Activated CD4-positive, alpha-beta T cell treated with anti-CD3 and anti-CD28 coated beads, Interleukin-2, amount 50 U/mL, for 24 hours (primary cell): Measurements from ENCODE around the gene AGAP1.

Source experiments
- DNase-seq, 2 donors: peaks; one replicate each; pipeline ENCODE4 v3.0.0-alpha.2; 2020; ENCODE audit warnings: low read depth in 1 of 2, low spot score in 1 of 2

The AGAP1 gene

DNA sequence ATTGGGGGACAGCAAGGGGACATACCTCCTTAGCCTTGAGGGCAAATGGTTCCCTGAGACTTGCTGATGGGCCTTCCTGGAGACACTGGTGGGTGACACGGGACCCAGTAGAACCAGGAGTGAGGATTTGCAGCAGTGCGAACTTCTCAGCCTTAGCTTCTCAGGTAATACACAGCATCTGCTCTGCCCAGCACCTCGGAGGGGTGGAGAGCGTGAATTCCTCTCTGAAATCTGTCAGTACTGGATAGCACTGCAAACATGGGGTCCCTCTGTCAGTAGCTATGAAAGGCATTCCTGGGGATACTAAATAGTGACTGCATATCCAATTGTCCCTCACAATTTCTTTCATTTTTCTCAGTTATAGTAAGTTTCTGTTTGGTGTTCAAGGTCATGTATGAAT is 522.7 kb downstream of the AGAP1 start:
- DNase-seq: no peak

DNA sequence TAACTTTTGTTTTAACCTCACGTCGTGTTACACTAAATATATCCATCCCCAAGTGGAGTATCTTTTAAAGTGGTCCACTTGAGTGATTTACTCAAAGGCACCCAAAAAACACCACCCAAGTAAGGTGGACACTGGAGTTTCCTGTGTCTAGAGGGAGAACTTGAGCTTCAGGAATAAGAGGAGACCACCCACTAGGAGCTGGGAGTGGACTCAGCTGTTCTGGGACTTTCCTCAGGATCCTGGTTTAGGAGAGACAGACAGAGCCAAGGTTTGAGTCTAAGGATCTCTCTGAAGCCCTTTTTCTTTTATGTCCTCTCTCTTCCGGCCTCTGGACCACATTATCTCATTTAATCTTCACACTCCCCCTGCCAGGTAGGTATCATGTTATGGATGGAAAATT is 523.6 kb downstream of the AGAP1 start:
- DNase-seq: no peak

DNA sequence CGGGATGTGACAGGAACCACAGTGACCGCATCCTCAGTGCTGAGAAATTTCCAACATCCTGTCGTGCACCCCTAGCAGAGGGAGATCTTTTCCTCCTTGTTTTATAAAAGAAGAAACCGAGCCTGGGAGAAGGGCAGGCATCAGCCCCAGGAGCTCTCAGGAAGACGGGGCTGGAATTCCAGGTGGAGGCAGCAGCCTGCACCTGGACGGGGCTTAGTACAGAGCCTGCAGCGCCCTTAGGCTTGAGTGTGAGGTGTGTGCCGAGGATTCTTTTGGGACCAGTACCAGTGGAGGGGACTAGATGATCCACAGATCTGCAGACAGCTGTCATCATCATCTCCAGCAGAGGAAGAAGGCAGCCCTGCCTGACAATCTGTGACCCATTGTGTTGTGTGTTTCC is 525.6 kb downstream of the AGAP1 start:
- no peak for DNase-seq

DNA sequence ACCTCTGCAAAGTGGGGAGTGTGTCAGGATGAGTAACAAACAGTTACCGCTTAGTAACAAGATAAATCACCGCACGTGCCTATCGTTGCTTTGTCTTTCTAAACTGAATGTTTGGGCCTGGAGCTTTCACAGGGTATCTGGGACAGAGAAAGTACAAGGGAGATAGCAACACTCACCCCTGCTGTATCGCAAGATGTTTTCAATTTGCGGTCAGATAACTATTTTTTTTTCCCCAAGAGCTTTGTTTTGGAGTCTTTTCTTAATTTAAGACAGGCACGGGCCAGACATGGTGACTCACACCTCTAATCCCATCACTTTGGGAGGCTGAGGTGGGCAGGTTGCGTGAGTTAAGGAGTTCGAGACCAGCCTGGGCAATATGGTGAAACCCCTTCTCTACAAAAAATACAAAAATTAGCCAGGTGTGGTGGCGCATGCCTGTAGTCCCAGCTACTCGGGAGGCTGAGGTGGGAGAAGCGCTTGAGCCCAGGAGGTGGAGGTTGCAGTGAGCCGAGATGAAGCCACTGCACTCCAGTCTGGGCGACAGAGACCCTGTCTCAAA is 527.7 kb downstream of the AGAP1 start:
- no peak for DNase-seq

DNA sequence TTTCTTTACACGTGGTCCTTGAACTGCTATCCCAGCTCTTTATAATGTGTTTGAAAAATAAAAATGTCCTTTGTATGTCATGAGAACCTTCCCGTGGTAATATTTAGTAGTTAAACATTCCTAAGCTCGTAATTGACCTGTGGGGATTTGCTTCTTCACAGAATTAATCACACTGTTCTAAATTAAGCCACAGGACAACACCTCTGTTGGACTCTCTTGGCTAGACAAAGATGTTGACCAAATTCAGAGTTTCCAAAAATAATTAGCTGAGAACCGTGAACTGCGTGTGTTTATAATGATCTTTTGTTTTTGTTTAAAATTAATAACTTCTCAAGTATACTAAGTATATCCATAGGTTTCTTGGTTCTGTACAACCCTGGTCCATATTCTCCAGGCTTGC is 528.3 kb downstream of the AGAP1 start:
- no peak for DNase-seq

DNA sequence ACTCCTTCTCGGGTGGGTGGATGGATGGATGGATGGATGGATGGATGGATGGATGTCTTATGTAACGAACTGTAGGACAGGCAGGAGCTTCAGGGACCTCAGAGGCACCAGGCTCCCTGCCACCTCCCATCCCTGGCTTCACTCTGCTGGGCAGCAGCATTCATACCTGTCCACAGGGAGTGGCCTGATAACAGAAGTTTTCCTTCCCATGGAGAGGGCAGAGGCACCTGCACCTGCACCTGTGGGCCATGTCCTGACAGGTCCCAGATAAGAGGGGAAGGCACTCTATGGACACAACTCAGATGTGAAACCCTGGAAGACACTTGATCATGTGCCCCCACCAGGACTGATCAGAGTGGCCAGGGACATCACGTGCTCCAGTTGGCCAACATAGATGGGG is 532.0 kb downstream of the AGAP1 start:
- no peak for DNase-seq

DNA sequence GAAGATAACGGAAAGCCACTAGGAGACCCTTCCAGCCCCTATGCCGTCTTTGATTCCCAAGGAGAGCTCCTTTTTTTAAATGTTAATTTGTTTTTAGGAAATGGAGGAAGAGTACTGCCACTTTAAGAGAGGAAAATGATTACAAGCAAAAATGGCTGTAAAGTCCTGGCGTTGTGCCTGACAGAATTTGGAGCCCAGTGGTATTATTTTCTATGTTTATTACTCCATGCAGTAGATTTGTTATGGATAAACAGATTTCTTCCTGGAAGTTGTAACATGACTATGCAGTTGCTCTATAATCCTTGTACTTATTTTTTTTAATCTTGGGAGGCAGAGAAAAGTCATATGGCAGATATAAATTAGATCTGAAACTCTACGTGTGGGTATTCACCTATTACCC is 533.0 kb downstream of the AGAP1 start:
- no peak for DNase-seq

DNA sequence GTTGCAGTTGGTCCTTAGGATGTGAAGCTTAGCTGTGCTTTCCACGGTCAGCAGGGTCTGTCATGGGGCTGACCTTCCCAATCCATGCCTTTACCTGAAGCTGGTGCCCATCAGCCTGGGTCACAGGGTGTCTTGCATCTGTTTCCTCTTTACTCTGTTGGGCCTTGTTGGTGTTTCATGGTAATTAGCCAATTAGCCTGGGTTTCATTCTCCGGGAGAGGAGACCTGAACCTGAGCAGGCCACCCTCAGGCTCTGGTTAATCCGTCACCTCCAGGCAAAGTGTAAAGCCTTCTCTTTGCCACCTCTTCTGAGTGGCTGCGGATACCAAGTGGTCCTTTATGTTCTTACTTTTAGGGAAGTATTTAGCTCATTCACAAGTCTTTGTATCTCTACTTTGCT is 534.2 kb downstream of the AGAP1 start:
- no peak for DNase-seq

DNA sequence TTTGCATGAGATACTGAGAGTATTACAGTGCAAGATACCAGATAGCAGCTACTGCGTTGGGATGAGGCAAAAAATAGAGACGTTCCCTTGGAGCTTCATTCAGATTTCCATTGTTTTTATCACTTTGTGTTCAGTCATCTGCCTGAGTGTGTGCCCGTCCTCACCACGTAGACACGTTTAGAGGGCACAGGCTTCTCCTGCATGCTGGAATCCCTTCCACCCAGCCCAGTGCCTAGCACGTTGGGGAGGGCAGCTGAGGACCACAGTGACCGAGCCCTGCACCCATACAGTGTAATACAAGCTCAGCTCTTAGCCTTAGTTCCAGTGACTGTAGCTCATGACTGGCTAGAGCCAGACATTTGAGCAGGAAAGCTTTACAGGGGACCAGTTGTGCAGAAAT is 539.6 kb downstream of the AGAP1 start:
- DNase-seq: no peak

DNA sequence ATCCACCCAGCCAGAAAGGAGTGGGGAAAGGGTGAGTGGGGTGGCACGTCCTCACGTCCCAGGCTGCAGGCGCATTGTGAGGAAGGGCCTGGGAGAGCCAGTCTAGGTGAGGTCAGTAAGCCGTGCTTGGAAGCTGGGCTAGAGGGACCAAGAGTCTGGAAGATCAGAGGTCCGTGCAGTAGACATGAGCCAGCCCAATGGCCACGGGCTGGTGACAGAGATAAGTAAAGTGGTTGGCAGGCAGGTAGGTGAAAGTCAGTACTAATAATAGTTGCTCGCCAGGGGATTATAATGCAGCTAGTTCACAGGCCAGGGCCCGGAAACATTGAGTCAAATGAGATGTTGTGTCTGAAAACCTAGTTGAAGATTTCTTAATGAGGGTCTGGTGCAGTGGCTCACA is 541.1 kb downstream of the AGAP1 start:
- no peak for DNase-seq

DNA sequence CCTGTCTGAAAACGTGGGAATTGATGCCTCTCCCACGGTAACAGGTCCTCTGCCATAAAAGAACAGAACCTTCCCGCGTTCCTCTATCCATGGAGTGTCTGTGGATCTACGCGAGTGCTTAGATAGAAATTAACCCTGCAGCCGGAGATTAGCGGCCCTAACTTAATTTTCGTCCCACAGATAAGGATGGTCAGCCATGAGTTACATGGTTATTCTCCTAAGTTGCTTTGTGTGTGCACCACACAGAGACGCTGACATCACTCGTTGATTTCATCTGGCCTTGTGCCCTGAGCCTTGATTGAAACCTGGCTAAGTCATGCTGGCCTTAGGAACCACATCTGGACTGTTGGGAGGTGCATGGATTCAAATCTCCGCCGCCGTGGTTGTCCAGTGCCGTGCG is 542.2 kb downstream of the AGAP1 start:
- DNase-seq: no peak

DNA sequence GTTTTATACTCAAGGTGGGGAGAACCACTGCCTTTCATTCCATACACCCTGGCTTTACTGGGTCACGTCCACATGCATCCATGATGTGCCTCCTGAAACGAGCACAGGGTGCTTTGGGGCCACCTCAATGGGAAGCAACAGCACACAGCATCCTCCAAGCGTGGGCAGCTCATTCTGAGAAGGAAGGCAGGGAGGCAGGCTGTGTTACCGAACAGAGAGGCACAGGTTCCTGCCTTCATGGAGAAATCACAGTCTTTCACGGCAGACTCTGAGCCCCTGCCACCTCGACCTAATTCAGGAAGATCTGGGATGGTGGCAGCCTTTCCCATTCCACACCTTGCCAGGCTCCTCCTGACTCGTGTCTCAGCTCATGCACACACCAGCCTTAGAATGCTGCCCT is 544.3 kb downstream of the AGAP1 start:
- DNase-seq: no peak

DNA sequence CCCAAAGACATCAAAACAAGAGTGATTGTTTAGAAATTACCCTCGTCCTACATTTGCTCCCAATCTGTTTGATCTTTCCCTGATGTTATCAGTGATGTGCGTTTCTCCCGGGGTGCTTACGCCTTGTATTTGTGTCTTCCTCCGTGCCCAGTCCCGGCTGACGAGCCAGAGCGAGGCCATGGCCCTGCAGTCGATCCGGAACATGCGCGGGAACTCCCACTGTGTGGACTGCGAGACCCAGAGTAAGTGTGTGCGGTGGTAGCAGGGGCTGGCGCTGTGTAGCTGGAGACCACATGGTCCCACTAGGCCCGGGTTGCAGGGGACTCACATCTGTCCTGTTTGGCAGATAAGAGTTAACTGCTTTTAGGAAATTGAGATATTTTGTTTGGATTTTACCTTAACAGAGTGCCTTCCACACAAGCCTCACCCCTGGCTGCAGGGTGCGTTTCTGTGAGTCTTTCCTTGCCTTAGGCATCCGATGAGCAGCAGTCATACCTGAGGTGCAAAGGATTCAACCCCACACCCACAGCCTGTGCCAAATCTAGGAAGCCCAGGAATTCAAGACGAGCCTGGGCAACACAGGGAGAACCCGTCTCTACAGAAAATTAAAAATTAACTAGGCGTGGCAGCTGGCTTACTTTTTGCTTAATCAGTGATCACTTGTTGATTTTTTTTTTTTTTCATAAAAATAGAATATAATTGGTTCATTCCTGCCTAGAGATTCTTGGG is 546.9 kb downstream of the AGAP1 start:
- no peak for DNase-seq

DNA sequence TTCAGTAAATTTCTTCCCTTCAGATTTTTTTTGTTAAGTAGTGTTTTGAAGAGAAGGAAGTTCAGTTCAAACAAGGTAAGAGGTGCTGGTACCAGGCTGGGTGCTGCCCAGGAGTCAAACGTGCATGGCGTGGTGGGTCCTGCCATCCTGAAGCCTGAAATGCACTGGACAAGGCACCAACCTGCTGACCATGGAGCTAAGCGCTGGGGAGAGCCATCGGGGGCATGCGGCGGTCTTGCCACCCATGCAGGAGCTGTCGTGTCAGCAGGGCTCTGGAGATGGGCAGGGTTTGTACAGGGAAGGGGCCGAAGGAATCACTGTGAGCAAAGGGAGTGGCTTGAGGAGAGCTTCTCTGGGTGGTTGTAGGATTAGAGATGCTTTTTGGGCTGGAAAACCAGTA is 547.8 kb downstream of the AGAP1 start:
- DNase-seq: no peak

DNA sequence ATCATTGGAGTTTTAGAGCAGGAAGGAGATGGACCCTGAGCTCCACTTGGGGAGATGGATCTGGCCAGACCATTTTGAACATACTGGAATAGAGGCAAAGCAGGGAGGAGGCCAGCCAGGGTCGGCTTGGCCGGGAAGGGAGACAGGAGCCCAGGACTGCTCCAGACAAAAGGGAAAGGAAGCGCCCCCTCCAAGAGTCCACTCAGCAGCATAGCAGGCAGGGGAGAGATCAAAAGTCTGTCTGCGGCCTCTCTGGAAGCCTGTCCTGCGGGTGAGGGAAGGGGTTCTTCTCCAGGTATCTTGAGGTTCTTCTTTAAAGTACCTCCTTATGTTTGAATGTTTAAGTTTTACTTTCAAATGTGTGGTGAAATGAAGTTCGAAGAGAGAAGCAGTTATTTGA is 548.2 kb downstream of the AGAP1 start:
- no peak for DNase-seq

DNA sequence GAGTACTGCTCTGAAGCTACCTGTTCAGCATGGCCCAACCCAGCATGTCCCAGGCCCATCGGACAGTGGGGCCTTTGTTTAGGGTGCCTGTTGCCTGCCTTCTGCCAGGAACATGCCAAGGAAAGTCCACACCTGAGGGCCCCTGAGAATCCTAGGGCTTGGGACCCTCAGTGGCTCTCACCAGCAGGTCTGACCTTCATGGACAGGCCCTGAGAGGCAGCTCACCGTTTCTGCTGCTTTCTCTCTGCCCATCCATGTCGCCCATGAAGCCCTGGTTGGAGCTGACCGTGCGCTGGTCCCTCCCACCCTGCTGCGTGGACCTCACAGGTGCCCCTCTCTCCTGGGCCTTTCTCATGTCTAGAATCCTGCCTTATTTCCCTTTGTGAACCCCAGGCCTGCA is 550.3 kb downstream of the AGAP1 start:
- DNase-seq: no peak

DNA sequence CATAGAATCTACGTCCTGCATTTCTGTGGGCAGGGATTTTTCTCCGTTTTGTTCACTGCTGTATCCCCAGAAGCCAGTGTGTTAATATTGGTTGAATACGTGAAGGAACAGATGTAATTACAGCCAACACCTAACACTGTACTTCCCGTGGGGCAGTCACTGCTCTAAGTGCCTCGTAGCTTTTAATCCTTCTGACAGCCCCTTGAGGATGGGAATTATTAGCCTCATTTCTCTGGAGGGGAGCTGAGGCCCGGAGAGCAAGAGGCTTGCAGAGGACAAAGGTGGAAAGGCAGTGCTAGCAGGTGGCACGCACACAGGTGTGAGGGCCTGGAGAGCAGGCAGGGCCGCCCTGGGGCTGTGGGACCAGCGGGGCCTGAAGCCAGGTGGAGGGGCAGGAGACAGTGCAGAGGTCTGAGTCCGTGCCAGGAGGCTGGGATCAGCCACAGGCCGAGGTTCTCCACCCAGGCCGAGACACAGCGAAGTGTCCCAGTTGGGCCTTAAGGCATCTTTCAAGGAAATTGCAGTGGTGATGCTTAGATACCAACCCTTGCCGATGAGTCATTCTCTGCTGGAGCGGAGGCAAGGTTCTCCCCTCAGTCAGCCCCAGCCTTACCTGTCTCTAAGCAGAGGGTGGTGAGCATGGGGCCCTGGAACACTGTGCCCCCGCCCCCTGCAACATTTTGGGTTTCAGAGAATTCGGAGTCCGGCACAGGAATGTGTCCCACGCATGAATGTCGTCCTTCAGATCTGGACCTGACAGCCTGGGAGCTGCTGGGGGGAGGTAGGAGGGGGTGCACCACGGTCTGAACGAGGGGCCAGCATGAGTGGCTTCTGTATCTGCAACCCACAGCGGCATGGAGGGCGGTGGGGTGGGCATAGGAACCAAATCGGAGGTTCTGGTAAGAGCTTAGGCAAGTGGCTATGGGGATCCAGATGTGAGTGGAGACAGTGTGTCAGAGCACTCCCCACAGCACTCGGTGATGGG is 551.7 kb downstream of the AGAP1 start:
- no peak for DNase-seq

DNA sequence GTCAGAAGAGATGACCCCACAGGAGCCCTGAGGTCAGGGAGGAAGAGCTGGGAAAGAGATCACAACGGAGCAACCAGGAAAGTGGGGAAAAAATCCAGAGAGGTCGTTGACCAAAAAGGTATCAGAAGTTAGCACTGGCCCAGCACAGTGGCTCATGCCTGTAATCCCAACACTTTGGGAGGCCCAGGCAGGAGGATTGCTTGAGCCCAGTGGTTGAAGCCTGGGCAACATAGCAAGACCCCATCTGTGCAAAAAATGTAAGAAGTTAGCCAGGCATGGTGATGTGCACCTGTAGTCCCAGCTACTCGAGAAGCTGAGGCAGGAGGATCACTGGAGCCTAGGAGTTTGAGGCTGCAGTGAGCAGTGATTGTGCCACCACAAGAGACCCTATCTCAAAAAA is 552.9 kb downstream of the AGAP1 start:
- no peak for DNase-seq

DNA sequence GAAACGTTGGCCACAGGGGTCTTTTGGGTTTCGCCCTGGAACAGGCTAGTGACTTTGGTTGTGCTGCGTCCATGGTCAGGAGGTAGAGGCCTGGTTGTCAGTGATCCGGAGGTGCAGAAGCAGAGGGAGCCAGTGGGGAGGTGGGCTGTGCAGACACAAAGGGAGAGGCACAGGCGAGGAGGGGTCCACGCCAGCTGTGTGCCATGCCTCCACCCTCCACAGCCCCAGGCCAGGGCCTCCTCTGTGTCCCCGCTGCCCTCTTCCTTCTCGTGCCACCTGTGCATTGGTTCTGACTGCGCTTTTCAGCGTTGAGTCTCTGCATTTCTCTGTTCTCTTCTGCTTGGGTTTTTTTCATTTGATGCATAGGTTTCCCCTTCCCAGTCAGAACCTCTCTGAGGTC is 553.3 kb downstream of the AGAP1 start:
- no peak for DNase-seq

DNA sequence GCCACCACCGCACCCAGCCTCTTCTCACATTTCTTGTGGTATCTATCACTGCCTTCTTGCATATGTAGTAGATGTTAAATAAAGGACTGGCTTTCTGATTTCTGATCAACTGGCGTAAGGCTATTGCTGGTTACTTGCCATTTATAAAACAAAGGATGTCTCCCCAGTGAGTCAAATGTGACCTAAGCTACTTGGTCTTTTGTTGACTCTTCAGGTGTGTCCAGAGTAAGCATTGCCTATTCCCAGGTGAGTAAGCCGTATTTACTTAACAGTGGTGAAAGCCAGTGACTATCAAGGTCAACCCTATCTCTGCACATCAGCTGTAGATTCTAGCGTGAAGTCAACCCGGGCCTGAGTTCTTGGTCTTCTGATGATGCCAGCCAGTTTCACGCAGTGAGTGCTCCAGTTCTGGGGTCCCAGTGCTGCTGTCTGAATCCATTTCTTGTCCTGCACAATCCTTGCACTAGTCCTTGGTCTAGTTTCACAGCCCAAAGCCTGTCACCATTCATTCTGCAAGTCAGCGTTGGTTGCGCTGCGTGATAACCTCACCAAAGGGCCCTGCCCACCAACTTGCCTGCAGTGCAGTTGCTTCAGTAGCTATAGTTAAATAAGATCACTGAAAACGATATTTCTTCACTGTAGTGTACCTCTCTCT is 554.2 kb downstream of the AGAP1 start:
- DNase-seq: no peak

DNA sequence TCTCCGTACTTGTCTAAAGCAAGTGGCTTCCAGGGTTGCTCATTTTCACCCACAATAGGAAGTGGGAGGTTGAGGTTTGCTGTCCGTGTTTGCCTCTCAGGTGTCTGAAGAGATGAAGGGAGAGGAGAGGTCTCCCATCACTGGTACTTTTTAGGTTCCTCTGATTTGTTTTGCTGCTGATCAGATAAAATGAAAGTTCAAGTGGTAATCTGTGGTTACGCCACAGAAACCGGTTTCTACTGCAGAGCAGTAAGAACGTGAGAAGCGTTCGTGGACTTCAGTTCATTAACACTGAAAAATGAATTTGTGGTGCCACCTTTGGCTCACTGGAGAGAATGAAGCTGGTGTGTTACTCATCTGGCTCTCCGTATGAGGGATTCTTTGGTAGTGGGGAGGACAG is 556.1 kb downstream of the AGAP1 start:
- DNase-seq: no peak

DNA sequence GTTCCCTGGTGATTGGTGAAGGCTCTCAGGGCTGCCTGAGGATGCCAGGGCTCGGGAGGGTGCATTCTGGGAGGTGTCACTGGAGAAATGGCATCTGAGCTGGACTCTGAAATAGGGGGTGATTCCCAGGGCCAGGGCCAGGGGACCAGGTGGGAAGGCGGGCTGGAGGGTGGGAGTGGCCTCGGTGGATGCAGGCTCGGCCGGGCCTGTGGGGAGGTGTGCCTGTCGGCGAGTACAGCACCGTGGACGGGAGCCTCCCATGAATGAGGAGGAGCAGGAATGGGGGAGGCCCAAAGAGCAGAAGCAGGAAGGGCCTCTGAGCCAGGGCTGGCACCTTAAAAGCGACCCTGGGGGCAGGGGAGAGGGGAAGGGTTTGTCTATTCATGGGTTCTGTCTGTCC is 557.5 kb downstream of the AGAP1 start:
- no peak for DNase-seq
